Measurements from ENCODE around the gene WDR90. TPM values are rescaled to one million over a fixed set of nuclear protein-coding genes. Genes with fewer than 3 reads are reported as not detected.

Gene WDR90
- total and polyA plus RNA-seq, 2 experiments from 2014 or later = 25.9 to 42.2 TPM

GRCh38 chr16:606656-607307, 42.4 kb upstream of the WDR90 start:
- H3K36me3 ChIP-seq (ENCODE audit: insufficient read depth) = no peaks in the 10 kb centered on the region
- peaks cover 21% of the 10 kb centered on the region for H3K9me3 Mint-ChIP-seq
- H3K9me2 ChIP-seq (ENCODE audit: insufficient read depth) = no peaks in the 10 kb centered on the region
- no peaks in the 10 kb centered on the region for H3K27me3 ChIP-seq (ENCODE audit: insufficient read depth)
- TF ChIP-seq EZH2phosphoT487 (IDR thresholded peaks at IDR 0.05; ENCODE audit: unreplicated experiment) (no peak), ZNF114 (CRISPR knock-in tag; IDR thresholded peaks at IDR 0.05) (no peak), EZH2 (IDR thresholded peaks at IDR 0.05; ENCODE audit: low read depth, unreplicated experiment) (no peak), NANOG (IDR thresholded peaks at IDR 0.05; ENCODE audit: borderline replicate concordance) (no peak), ETS1 (IDR thresholded peaks at IDR 0.05) (no peak), STAT1 (IDR thresholded peaks at IDR 0.05; ENCODE audit: unreplicated experiment) (no peak), ZNF331 (CRISPR knock-in tag; IDR thresholded peaks at IDR 0.05; ENCODE audit: low read depth) (no peak), CTCF (conservative IDR thresholded peaks at IDR 0.05; ENCODE audit: low read depth in 2 of 2) (no peak), CREB1 (CRISPR knock-in tag; IDR thresholded peaks at IDR 0.05; ENCODE audit: low read depth) (no peak), JUNB (IDR thresholded peaks at IDR 0.05; ENCODE audit: unreplicated experiment) (no peak), REST (IDR thresholded peaks at IDR 0.05; ENCODE audit: unreplicated experiment) (no peak), POLR2AphosphoS5 (IDR thresholded peaks at IDR 0.05; ENCODE audit: low read depth) (no peak), ZNF462 (CRISPR knock-in tag; IDR thresholded peaks at IDR 0.05) (no peak)
- H3K27ac Mint-ChIP-seq = no peak overlapping the region
- peaks cover 10% of the 10 kb centered on the region for H3K27me3 Mint-ChIP-seq (ENCODE audit: insufficient read depth, low read depth, poor library complexity)
- H3K79me2 ChIP-seq (replicated peaks; ENCODE audit: insufficient read depth) = peaks cover 32% of the 10 kb centered on the region
- ATAC-seq (no peak), DNase-seq (ENCODE audit: low spot score) (no peak)
- no peaks in the 10 kb centered on the region for H3K4me1 ChIP-seq (ENCODE audit: insufficient read depth)
- no peak overlapping the region for H3K27ac ChIP-seq (ENCODE audit: low read depth)
- peaks cover 4% of the 10 kb centered on the region for H3F3A ChIP-seq (replicated peaks; ENCODE audit: low read depth)
- no peak overlapping the region for H3K4me2 ChIP-seq
- H4K20me1 ChIP-seq (replicated peaks; ENCODE audit: insufficient read depth) = peaks cover 4% of the 10 kb centered on the region; the same call in 1 of the 2 replicates
- H3K36me3 Mint-ChIP-seq (ENCODE audit: low read depth) = peaks cover 15% of the 10 kb centered on the region; the same call in 2 of the 3 replicates
- no peak overlapping the region for H3K4me3 ChIP-seq
- H2AFZ ChIP-seq = no peak overlapping the region
- no peak overlapping the region for H3K4me3 Mint-ChIP-seq
- H3K4me1 Mint-ChIP-seq = peaks cover 9% of the 10 kb centered on the region
